SKM-1 (cell line): ENCODE measurements around the gene SMG7.
"Not testable (repeated sequence)": the region's sequence is repeated elsewhere in the genome, so short reads cannot be mapped to it uniquely, and the experiment has no call there.

Experiments used
- DNase-seq: peaks from one replicate; lab custom pipeline; 2025; ENCODE audit not compliant: unreplicated experiment; lab: John Stamatoyannopoulos, UW

The SMG7 gene, protein sequence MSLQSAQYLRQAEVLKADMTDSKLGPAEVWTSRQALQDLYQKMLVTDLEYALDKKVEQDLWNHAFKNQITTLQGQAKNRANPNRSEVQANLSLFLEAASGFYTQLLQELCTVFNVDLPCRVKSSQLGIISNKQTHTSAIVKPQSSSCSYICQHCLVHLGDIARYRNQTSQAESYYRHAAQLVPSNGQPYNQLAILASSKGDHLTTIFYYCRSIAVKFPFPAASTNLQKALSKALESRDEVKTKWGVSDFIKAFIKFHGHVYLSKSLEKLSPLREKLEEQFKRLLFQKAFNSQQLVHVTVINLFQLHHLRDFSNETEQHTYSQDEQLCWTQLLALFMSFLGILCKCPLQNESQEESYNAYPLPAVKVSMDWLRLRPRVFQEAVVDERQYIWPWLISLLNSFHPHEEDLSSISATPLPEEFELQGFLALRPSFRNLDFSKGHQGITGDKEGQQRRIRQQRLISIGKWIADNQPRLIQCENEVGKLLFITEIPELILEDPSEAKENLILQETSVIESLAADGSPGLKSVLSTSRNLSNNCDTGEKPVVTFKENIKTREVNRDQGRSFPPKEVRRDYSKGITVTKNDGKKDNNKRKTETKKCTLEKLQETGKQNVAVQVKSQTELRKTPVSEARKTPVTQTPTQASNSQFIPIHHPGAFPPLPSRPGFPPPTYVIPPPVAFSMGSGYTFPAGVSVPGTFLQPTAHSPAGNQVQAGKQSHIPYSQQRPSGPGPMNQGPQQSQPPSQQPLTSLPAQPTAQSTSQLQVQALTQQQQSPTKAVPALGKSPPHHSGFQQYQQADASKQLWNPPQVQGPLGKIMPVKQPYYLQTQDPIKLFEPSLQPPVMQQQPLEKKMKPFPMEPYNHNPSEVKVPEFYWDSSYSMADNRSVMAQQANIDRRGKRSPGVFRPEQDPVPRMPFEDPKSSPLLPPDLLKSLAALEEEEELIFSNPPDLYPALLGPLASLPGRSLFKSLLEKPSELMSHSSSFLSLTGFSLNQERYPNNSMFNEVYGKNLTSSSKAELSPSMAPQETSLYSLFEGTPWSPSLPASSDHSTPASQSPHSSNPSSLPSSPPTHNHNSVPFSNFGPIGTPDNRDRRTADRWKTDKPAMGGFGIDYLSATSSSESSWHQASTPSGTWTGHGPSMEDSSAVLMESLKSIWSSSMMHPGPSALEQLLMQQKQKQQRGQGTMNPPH

DNA sequence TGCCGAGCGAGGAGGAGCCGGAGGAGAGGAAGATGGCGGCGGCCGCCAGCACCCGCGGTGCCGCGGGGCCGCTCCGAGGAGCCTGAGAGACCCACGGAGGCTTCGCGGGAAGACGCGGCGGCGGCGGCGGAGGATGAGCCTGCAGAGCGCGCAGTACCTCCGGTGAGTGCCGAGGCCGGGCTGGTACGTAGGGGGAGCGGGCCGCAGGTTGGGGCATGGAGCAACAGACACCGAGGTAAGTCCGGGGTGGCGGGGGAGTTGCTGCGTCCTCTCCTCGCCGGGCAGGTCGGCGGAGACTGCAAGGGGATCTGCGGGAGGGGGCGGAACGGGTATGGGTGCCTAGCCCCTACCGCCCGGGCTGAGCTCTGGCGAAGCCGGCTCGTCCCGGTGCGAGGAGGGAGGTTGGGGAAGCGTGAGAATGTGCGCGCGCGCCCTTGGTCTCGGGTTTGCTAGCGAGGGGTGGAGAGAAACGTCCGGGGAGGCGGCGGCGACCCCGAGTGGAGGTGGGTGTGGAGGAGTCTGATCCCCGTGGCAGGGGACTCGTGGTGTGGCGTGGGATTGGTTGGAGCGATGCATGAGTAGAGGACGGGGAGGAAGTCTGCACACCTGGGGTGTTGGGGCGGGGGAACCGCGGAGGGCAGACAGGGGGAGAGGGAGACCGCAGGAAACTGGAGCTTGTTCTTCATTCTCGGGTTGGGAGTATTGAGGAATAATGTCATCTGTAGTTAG lies at the start of gene SMG7:
TSS of gene SMG7 (plus strand) at position 12 of the 729 bp plus-strand sequence. CDS start at position 134, 122 bp downstream.
- no peak for DNase-seq

DNA sequence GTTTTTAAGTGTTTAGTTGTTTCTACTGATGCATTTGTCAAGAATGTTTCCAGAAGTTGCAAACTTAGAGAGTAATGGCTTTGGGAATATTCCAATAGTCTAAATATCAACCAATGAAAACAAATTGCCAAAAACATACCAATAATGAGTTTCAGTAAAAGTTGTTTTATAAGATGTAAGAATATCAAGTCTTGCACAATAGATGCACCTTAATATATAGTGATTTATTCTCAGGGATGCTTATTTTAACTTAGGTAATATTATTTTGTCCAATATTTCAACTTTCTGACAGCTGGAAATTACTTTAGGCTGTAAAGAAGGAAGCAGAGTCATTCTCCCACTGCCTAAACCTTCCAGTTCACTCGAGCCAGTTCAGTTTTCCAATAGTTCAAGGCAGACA lies 48.8 kb upstream of the SMG7 start:
- DNase-seq, result no peak

- DNase-seq, result no peak
Observed at GRCh38 chr1:183424691-183425090, 47.6 kb upstream of the SMG7 start.

DNA sequence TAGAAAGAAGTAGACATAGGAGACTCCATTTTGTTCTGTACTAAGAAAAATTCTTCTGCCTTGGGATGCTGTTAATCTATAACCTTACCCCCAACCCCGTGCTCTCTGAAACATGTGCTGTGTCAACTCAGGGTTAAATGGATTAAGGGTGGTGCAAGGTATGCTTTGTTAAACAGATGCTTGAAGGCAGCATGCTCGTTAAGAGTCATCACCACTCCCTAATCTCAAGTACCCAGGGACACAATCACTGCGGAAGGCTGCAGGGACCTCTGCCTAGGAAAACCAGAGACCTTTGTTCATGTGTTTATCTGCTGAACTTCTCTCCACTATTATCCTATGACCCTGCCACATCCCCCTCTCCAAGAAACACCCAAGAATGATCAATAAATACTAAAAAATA lies 44.7 kb upstream of the SMG7 start:
- not testable (repeated sequence) for DNase-seq

DNA sequence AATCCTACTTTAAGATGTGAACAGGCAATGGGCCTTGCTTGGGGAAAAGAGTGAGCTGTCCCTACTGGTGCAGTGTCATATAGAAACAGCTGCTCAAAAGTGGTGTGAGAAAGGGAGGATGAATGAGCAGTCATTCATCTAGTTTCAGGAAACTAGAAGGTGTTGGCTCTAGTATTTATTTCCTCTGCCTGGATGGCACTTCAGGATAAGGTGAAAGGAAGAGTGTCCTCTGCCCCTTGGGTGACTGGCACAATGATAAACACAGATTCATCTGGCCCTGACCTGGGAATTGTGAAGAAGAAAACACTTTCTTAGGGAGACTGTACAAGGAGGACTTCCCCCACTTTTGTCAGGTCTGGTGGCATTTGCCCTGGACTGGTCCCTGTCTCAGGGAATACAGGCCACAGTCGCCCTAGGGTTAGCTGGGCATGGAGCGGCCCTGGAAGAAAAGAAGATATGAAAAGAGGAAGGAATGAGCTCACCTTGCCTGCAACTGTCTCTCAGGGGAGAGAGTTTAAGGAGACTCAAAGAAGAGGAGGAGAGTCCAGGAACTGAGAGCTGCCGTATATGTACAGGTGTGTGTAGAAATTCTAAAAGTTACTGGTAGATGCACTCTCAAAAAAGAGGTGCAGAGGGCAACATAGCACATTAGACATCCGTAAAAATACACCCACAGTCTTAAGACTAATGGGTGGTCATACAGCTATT lies 40.3 kb upstream of the SMG7 start:
- no peak for DNase-seq

GRCh38 chr1:183432548-183432875 lies 39.8 kb upstream of the SMG7 start:
- no peak for DNase-seq

- DNase-seq, result no peak
Observed at GRCh38 chr1:183433703-183434102, 38.6 kb upstream of the SMG7 start.

DNA sequence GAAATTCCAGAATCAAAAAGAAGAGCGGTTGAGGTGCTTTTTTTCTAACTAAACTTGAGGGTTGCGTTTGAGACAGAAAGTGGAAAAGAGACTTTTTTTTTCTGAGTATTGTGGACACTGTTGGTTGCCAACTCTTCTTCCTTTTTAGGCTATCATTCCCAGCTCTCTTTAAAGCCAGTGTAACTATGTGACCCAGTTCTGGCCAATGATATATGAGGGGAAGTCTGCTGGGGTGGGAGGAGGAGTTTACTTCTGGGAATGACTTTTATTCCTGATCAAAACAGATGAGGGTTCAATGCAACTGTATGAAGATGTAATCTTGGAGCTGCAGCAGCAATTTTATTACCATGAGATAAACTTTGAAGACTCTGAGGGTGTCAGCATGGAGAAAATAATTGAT lies 36.8 kb upstream of the SMG7 start:
- no peak for DNase-seq

GRCh38 chr1:183438060-183438459 lies 34.2 kb upstream of the SMG7 start:
- DNase-seq, result no peak

GRCh38 chr1:183443011-183443410 lies 29.3 kb upstream of the SMG7 start:
- no peak for DNase-seq

DNA sequence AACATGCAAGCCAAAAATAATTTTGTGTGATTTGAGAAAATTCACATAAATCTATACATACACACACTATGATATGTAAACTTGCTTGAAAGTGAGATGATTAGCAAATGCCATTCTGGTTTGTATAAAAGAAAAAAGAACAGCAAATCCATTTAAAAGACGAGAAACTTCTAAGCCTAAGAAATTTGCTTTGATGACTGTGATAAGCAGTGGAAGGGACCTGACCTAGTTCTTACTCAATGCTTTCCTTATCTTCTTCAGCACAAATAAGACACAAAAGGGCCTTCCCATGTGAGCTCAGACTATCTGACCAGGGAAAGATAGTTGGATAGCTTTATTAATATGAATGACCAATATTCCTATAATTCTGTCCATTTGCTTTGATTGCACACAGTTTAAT lies 28.8 kb upstream of the SMG7 start:
- DNase-seq, result no peak

GRCh38 chr1:183444243-183444642 lies 28.1 kb upstream of the SMG7 start:
- DNase-seq, result no peak

- no peak for DNase-seq
Observed at GRCh38 chr1:183449223-183449770, 23.0 kb upstream of the SMG7 start.

GRCh38 chr1:183450093-183450492 lies 22.2 kb upstream of the SMG7 start:
- DNase-seq, result no peak

GRCh38 chr1:183454377-183454776 lies 17.9 kb upstream of the SMG7 start:
- DNase-seq, result no peak

- no peak for DNase-seq
Observed at GRCh38 chr1:183456826-183457225, 15.5 kb upstream of the SMG7 start.

- no peak for DNase-seq
Observed at GRCh38 chr1:183457449-183457848, 14.8 kb upstream of the SMG7 start.

- DNase-seq, result no peak
Observed at GRCh38 chr1:183460596-183460995, 11.7 kb upstream of the SMG7 start.

- peak; percentile 86 for DNase-seq
Observed at GRCh38 chr1:183461350-183461749, 10.9 kb upstream of the SMG7 start.

GRCh38 chr1:183463566-183463965 lies 8.7 kb upstream of the SMG7 start:
- DNase-seq, result no peak
